SK-N-SH (cell line): ENCODE results near the gene GPX5.

ENCODE experiments used
- MXI1 ChIP-seq: IDR thresholded peaks from 2 replicates; pipeline ENCODE4 v1.6.1; 2012; ENCODE audit warnings: mild to moderate bottlenecking, low read depth, low read length, improper control_type of control experiment
- POLR2AphosphoS5 ChIP-seq: IDR thresholded peaks from 2 replicates; pipeline ENCODE4 v1.6.1; 2012; ENCODE audit warnings: low read depth, low read length
- TAF1 ChIP-seq: IDR thresholded peaks from 2 replicates; pipeline ENCODE4 v1.6.1; 2012; ENCODE audit warnings: low read depth, mild to moderate bottlenecking, low read length, moderate library complexity, borderline replicate concordance
- TF ChIP-seq, protein P1 (sequence below): fragments of 200-600 bp; sonication (generic); IDR thresholded peaks from 2 replicates; pipeline ENCODE4 v1.6.1; 2017; ENCODE audit warnings: antibody characterized with exemption, mild to moderate bottlenecking, moderate library complexity
- TF ChIP-seq, protein P2 (sequence below): IDR thresholded peaks from 2 replicates; pipeline ENCODE4 v1.6.1; 2012; ENCODE audit warnings: mild to moderate bottlenecking, low read depth, low read length, moderate library complexity

DNA sequence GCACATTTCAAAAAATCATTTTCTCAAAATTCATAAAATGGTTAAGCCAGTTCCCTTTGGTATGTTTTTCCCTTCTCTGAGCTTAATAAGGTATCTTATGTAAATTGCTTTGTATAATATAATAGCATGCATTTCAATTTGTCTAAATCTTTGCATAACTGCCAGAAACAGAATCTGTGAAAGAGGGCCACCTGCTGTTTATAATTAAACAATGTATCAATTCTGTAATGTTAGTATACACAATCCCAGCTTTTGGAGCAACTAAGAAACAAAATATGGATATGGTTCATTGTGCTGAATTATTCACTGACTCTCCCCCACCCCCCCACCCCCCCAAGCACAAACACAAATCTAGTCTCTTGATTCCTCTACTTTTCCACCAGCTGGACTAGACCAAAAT, 54.8 kb downstream of the GPX5 start:
- TF ChIP-seq MXI1 (no peak), POLR2AphosphoS5 (no peak), TAF1 (no peak)
- TF ChIP-seq, protein P1, sequence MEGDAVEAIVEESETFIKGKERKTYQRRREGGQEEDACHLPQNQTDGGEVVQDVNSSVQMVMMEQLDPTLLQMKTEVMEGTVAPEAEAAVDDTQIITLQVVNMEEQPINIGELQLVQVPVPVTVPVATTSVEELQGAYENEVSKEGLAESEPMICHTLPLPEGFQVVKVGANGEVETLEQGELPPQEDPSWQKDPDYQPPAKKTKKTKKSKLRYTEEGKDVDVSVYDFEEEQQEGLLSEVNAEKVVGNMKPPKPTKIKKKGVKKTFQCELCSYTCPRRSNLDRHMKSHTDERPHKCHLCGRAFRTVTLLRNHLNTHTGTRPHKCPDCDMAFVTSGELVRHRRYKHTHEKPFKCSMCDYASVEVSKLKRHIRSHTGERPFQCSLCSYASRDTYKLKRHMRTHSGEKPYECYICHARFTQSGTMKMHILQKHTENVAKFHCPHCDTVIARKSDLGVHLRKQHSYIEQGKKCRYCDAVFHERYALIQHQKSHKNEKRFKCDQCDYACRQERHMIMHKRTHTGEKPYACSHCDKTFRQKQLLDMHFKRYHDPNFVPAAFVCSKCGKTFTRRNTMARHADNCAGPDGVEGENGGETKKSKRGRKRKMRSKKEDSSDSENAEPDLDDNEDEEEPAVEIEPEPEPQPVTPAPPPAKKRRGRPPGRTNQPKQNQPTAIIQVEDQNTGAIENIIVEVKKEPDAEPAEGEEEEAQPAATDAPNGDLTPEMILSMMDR: peak; percentile 25
- TF ChIP-seq, protein P2, sequence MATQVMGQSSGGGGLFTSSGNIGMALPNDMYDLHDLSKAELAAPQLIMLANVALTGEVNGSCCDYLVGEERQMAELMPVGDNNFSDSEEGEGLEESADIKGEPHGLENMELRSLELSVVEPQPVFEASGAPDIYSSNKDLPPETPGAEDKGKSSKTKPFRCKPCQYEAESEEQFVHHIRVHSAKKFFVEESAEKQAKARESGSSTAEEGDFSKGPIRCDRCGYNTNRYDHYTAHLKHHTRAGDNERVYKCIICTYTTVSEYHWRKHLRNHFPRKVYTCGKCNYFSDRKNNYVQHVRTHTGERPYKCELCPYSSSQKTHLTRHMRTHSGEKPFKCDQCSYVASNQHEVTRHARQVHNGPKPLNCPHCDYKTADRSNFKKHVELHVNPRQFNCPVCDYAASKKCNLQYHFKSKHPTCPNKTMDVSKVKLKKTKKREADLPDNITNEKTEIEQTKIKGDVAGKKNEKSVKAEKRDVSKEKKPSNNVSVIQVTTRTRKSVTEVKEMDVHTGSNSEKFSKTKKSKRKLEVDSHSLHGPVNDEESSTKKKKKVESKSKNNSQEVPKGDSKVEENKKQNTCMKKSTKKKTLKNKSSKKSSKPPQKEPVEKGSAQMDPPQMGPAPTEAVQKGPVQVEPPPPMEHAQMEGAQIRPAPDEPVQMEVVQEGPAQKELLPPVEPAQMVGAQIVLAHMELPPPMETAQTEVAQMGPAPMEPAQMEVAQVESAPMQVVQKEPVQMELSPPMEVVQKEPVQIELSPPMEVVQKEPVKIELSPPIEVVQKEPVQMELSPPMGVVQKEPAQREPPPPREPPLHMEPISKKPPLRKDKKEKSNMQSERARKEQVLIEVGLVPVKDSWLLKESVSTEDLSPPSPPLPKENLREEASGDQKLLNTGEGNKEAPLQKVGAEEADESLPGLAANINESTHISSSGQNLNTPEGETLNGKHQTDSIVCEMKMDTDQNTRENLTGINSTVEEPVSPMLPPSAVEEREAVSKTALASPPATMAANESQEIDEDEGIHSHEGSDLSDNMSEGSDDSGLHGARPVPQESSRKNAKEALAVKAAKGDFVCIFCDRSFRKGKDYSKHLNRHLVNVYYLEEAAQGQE: no peak
